Glomerular visceral epithelial cell (primary cell): ENCODE results near the gene RAB5B.
"Not testable (repeated sequence)": the region's sequence is repeated elsewhere in the genome, so short reads cannot be mapped to it uniquely, and the experiment has no call there.

Source experiments
- DNase-seq: peaks from one replicate; pipeline ENCODE4 v3.0.0-alpha.2; 2016; ENCODE audit errors: extremely low spot score

The RAB5B gene

DNA sequence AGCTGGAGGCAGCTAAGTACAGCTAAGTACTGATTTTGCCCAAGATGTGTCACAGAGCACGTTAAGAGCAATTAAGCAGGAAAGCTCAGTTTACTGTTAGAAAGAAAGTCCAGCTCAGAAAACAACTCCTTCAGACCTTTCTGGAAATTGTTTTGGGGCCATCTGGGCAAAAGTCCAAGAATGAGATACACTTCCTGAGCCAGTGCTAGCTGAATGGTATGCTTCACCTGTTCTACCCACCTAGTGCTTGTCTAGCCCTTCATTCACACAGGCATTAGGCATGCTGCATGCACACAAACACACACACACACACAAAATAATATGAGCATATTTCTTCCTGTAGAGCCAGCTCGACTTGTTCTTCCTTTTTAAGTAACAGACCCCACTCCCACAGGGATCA, 40.3 kb downstream of the RAB5B start:
- DNase-seq, result peak; percentile 2

GRCh38 chr12:56017181-56017580, 43.3 kb downstream of the RAB5B start:
- no peak for DNase-seq

GRCh38 chr12:56018356-56018755, 44.5 kb downstream of the RAB5B start:
- no peak for DNase-seq

- no peak for DNase-seq
Measured at GRCh38 chr12:56020423-56021184, 46.7 kb downstream of the RAB5B start, which contains the start of gene IKZF4. TSS of gene IKZF4 (plus strand) at chr12:56021043. CDS start at chr12:56021494, 451 bp downstream.

GRCh38 chr12:56021889-56022497, 48.1 kb downstream of the RAB5B start:
- no peak for DNase-seq

DNA sequence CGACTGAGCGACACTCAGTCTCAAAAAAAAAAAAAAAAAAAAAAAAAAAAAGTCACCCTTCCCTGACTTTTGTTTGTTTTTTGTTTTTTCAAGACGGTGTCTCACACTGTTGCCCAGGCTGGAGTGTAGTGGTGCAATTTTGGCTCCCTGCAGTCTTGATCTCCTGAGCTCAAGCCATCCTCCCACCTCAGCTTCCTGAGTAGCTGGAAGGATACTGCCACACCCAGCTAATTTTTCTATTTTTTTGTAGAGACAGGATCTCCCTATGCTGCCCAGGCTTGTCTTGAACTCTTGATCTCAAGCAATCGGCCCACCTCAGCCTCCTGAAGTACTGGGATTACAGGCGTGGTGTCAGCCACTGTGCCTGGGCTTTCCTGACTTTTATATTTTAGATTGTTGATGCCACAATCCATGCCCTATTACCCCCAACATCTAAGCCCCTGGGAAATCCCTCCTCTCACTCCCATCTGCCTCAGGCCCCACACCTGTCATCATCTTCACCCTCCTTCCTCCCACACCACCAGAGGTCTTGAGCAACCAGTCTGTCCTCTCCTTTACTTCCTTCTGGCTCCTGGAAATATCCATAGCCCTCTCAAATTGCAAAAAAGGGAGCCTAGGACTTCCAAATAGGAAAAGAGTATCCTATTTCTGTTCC, 54.8 kb downstream of the RAB5B start:
- DNase-seq, result no peak

GRCh38 chr12:56029166-56029519, 55.3 kb downstream of the RAB5B start:
- DNase-seq, result no peak

GRCh38 chr12:56029666-56030293, 55.9 kb downstream of the RAB5B start:
- peak; percentile 59 for DNase-seq

GRCh38 chr12:56031987-56032386, 58.1 kb downstream of the RAB5B start:
- no peak for DNase-seq

DNA sequence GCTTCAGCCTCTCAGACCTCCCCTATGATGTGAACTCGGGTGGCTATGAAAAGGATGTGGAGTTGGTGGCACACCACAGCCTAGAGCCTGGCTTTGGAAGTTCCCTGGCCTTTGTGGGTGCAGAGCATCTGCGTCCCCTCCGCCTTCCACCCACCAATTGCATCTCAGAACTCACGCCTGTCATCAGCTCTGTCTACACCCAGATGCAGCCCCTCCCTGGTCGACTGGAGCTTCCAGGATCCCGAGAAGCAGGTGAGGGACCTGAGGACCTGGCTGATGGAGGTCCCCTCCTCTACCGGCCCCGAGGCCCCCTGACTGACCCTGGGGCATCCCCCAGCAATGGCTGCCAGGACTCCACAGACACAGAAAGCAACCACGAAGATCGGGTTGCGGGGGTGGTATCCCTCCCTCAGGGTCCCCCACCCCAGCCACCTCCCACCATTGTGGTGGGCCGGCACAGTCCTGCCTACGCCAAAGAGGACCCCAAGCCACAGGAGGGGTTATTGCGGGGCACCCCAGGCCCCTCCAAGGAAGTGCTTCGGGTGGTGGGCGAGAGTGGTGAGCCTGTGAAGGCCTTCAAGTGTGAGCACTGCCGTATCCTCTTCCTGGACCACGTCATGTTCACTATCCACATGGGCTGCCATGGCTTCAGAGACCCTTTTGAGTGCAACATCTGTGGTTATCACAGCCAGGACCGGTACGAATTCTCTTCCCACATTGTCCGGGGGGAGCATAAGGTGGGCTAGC, 60.9 kb downstream of the RAB5B start:
- DNase-seq, result no peak

DNA sequence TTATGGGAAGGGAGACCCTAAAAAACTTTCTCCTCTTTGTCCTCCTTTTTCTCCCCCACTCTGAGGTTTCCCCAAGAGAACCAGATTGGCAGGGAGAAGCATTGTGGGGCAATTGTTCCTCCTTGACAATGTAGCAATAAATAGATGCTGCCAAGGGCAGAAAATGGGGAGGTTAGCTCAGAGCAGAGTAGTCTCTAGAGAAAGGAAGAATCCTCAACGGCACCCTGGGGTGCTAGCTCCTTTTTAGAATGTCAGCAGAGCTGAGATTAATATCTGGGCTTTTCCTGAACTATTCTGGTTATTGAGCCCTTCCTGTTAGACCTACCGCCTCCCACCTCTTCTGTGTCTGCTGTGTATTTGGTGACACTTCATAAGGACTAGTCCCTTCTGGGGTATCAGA, 63.3 kb downstream of the RAB5B start:
- no peak for DNase-seq

DNA sequence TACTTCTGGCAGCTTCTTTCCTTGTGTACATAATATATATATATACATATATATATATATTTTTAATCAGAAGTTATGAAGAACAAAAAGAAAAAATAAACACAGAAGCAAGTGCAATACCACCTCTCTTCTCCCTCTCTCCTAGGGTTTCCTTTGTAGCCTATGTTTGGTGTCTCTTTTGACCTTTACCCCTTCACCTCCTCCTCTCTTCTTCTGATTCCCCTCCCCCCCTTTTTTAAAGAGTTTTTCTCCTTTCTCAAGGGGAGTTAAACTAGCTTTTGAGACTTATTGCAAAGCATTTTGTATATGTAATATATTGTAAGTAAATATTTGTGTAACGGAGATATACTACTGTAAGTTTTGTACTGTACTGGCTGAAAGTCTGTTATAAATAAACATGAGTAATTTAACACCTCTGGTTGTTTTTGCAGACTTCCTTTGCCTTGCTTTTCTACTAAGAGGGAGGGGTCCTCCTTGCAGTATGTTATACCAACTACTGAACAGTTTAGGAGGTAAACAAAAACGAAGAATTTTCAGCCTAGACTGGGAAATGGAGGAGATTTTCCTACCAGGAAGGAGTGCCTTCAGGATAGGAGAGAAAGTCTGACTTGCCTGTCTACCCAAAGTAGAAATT, 64.3 kb downstream of the RAB5B start:
- DNase-seq, result no peak

GRCh38 chr12:56040151-56040550, 66.3 kb downstream of the RAB5B start:
- no peak for DNase-seq

DNA sequence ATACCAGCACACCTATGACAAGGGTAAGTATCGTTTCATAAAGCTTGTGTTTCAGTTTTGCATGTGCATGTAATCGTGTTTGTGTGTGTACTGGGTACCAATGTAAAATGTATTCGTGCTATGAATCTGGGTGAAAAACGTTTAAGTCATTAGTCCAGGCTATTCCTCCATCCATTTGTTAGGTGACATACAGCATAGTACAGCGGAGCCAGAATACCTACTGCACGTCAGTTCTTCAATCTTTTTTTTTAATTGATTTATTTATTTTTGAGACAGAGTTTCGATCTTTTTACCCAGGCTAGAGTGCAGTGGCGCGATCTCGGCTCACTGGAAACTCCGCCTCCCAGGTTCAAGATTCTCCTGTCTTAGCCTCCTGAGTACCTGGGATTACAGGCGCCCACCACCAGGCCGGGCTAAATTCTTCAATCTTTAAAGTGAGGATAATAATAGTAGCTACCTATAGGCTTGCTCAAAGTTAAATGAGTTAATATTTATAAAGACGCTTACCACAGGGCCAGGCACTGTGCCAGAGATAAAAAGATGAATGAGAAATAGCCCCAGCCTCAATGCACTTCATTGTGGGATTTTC, 67.2 kb downstream of the RAB5B start:
- DNase-seq, result no peak

GRCh38 chr12:56041552-56042429, 67.9 kb downstream of the RAB5B start, which contains the start of gene RPS26:
TSS of gene RPS26 (plus strand) at chr12:56041918. CDS start at chr12:56042167, 249 bp downstream.
- DNase-seq, result peak; percentile 99

DNA sequence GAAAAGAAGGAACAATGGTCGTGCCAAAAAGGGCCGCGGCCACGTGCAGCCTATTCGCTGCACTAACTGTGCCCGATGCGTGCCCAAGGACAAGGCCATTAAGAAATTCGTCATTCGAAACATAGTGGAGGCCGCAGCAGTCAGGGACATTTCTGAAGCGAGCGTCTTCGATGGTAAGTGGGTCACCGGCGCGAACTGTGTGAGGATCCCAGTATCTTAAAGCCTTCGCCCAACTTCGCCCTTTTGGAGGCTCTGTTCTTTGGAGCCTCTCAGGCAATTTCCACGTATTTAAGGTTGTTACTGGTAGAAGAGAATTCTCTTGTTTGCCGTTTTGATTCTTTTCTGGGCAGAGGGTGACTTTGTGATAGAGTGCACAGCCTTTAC, 68.5 kb downstream of the RAB5B start:
- not testable (repeated sequence) for DNase-seq

DNA sequence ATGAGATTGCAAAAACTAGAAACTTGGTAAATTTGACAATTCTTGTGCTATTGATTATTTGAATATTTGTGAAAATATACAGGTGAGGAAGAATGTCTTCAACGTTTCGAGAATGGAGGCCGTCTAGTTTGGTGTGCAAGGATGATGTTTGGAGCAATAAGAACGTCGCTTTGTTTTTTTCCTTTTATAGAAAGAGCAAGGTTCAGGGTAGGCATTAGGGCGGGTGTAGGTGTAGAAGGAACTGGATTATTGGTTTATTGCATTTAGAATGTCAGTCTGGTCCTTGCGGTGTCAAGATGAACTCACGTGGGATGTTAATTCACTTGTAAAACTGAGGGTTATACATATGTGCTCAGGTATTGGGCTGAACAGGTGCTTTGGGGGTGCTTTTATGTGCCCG, 69.0 kb downstream of the RAB5B start:
- no peak for DNase-seq
